Measurements from ENCODE around the gene FAM98C.

DNA sequence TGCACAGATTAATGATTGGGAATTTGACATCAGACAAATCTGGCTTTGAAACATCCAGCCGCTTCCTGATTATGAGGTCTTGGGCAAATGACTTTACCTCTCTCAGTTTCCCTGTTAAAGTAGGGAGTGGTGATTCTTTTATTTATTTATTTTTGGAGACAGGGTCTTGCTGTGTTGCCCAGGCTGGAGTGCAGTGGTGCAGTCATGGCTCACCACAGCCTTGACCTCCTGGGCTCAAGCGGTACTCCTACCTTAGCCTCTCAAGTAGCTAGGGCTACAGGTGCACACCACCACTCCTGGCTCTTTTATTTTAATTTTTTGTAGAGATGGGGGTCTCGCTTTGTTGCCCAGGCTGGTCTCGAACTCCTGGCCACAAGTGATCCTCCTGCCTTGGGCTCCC lies 25.8 kb upstream of the FAM98C start:
- TF ChIP-seq CTCF (IDR thresholded peaks at IDR 0.05) (no peak), ZFX (IDR thresholded peaks at IDR 0.05; ENCODE audit: borderline replicate concordance) (no peak)

All from 22Rv1 (cell line).